Trophoblast cell (in vitro differentiated cells and primary cell): Measurements from ENCODE around the gene RAB1B.

Experiments used
- DNase-seq, 2 donors: peaks; one replicate each; pipeline ENCODE4 v3.0.0-alpha.2; 2016
- H2AFZ ChIP-seq: 2 replicates; pipeline ENCODE4 v1.6.1; 2013; ENCODE audit warnings: low read length, moderate library complexity, mild to moderate bottlenecking; ENCODE audit not compliant: insufficient read depth, poor library complexity
- H2AK5ac ChIP-seq: 2 replicates; pipeline ENCODE4 v1.6.1; 2013; ENCODE audit warnings: mild to moderate bottlenecking, low read length
- H2BK120ac ChIP-seq: 2 replicates; pipeline ENCODE4 v1.6.1; 2013; ENCODE audit warnings: low read length, mild to moderate bottlenecking, moderate library complexity; ENCODE audit not compliant: insufficient read depth, poor library complexity
- H2BK12ac ChIP-seq: 2 replicates; pipeline ENCODE4 v1.6.1; 2013; ENCODE audit warnings: mild to moderate bottlenecking, low read length, moderate library complexity
- H2BK5ac ChIP-seq: 2 replicates; pipeline ENCODE4 v1.6.1; 2013; ENCODE audit warnings: low read length, low read depth, moderate library complexity, mild to moderate bottlenecking; ENCODE audit not compliant: poor library complexity
- H3K14ac ChIP-seq: 2 replicates; pipeline ENCODE4 v1.6.1; 2013; ENCODE audit warnings: mild to moderate bottlenecking, low read length
- H3K18ac ChIP-seq: 2 replicates; pipeline ENCODE4 v1.6.1; 2013; ENCODE audit warnings: mild to moderate bottlenecking, low read length
- H3K23ac ChIP-seq: 2 replicates; pipeline ENCODE4 v1.6.1; 2013; ENCODE audit warnings: low read length
- H3K27ac ChIP-seq: 2 replicates; pipeline ENCODE4 v1.5.1; 2013; ENCODE audit warnings: low read depth, mild to moderate bottlenecking, inconsistent platforms, low read length, moderate library complexity
- H3K27me3 ChIP-seq: 2 replicates; pipeline ENCODE4 v1.6.1; 2013; ENCODE audit warnings: inconsistent platforms, mild to moderate bottlenecking, low read length, moderate library complexity; ENCODE audit not compliant: insufficient read depth
- H3K36me3 ChIP-seq, 2 experiments: 1 replicate in 1 of 2; 2 replicates in 1 of 2; pipeline ENCODE4 v1.6.1; 2013; ENCODE audit warnings: low read length in 2 of 2, mild to moderate bottlenecking in 2 of 2, moderate library complexity in 1 of 2; ENCODE audit not compliant: insufficient read depth in 2 of 2, control insufficient read depth in 1 of 2
- H3K4ac ChIP-seq: 2 replicates; pipeline ENCODE4 v1.6.1; 2013; ENCODE audit warnings: low read depth, mild to moderate bottlenecking, low read length, moderate library complexity
- H3K4me1 ChIP-seq, 2 experiments: 1 replicate in 1 of 2; 2 replicates in 1 of 2; pipeline ENCODE4 v1.6.1; 2013; ENCODE audit warnings: low read length in 2 of 2, mild to moderate bottlenecking in 2 of 2, moderate library complexity in 1 of 2; ENCODE audit not compliant: insufficient read depth in 2 of 2, control insufficient read depth in 1 of 2
- H3K4me2 ChIP-seq: 2 replicates; pipeline ENCODE4 v1.6.1; 2013; ENCODE audit warnings: inconsistent platforms, mild to moderate bottlenecking, low read length, moderate library complexity
- H3K4me3 ChIP-seq: 2 replicates; pipeline ENCODE4 v1.5.1; 2013; ENCODE audit warnings: mild to moderate bottlenecking, low read depth, low read length, inconsistent platforms
- H3K79me1 ChIP-seq: one replicate; pipeline ENCODE4 v1.6.1; 2013; ENCODE audit warnings: low read length
- H3K79me2 ChIP-seq: 2 replicates; pipeline ENCODE4 v1.6.1; 2013; ENCODE audit warnings: low read length, mild to moderate bottlenecking; ENCODE audit not compliant: control insufficient read depth, insufficient read depth, poor library complexity
- H3K9ac ChIP-seq: 2 replicates; pipeline ENCODE4 v1.6.1; 2013; ENCODE audit warnings: mild to moderate bottlenecking, low read length
- H3K9me3 ChIP-seq: 2 replicates; pipeline ENCODE4 v1.6.1; 2013; ENCODE audit warnings: low read depth, mild to moderate bottlenecking, control low read depth, inconsistent platforms, low read length; ENCODE audit not compliant: insufficient read depth
- H4K12ac ChIP-seq: 2 replicates; pipeline ENCODE4 v1.6.1; 2013; ENCODE audit warnings: low read depth, mild to moderate bottlenecking, low read length, moderate library complexity
- H4K8ac ChIP-seq: 2 replicates; pipeline ENCODE4 v1.6.1; 2013; ENCODE audit warnings: low read depth, mild to moderate bottlenecking, low read length, moderate library complexity
- H4K91ac ChIP-seq: one replicate; pipeline ENCODE4 v1.6.1; 2013; ENCODE audit warnings: low read depth, mild to moderate bottlenecking, low read length, moderate library complexity
- WGBS: extraction: QIAGEN DNeasy Blood & Tissue Kit; methylation state at CpG from one replicate; pipeline ENCODE4 v1.1.7; 2013; ENCODE audit warnings: missing lambda C conversion rate; ENCODE audit not compliant: insufficient read length, insufficient coverage; ENCODE audit errors: extremely low coverage; 5-methylcytosine and 5-hydroxymethylcytosine counted together

The RAB1B gene

GRCh38 chr11:66263231-66263630 lies 5.2 kb upstream of the RAB1B start:
- Histone ChIP-seq H3K14ac (no peak overlapping the region), H3K27me3 (no peaks in the 10 kb centered on the region), H3K79me2 (peaks cover 6% of the 10 kb centered on the region), H4K8ac (no peak overlapping the region), H3K4me1 (peaks cover 4 to 5% of the 10 kb centered on the region in 2 experiments), H2AK5ac (no peak overlapping the region), H3K23ac (no peak overlapping the region), H3K9me3 (no peaks in the 10 kb centered on the region), H3K18ac (no peak overlapping the region), H2AFZ (no peak overlapping the region), H4K91ac (no peak overlapping the region), H3K4me2 (no peak overlapping the region), H3K79me1 (peaks cover 9% of the 10 kb centered on the region), H3K4me3 (no peak overlapping the region), H4K12ac (no peak overlapping the region), H2BK120ac (no peak overlapping the region), H3K36me3 (peaks cover 68 to 70% of the 10 kb centered on the region in 2 experiments), H3K9ac (no peak overlapping the region), H3K27ac (no peak overlapping the region), H2BK12ac (no peak overlapping the region), H3K4ac (no peak overlapping the region), H2BK5ac (no peak overlapping the region)
- DNase-seq, result no peak
- WGBS, result no CpG with 5 or more reads among the region's 4 CpGs

DNA sequence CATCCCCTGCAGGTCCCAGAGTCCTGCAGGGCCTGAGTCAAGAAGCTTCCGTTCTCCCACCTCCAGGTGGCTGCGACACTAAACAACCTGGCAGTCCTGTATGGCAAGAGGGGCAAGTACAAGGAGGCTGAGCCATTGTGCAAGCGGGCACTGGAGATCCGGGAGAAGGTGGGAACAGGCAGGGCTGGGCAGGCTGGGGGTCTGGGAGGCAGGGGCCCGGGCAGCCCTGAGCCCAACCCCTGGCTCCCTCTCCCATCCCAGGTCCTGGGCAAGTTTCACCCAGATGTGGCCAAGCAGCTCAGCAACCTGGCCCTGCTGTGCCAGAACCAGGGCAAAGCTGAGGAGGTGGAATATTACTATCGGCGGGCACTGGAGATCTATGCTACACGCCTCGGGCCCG lies 4.7 kb upstream of the RAB1B start:
- Histone ChIP-seq H3K79me1 (peaks cover 11% of the 10 kb centered on the region), H4K12ac (no peak overlapping the region), H3K27me3 (no peaks in the 10 kb centered on the region), H3K27ac (no peak overlapping the region), H2BK12ac (no peak overlapping the region), H3K4me3 (no peak overlapping the region), H3K36me3 (peaks cover 68 to 70% of the 10 kb centered on the region in 2 experiments), H3K14ac (no peak overlapping the region), H4K91ac (no peak overlapping the region), H3K4ac (no peak overlapping the region), H3K79me2 (peaks cover 5% of the 10 kb centered on the region), H2BK5ac (no peak overlapping the region), H2AK5ac (no peak overlapping the region), H3K9me3 (no peaks in the 10 kb centered on the region), H3K4me1 (peaks cover 0 to 1% of the 10 kb centered on the region in 2 experiments), H4K8ac (no peak overlapping the region), H3K4me2 (no peak overlapping the region), H3K9ac (no peak overlapping the region), H2BK120ac (no peak overlapping the region), H2AFZ (no peak overlapping the region), H3K23ac (no peak overlapping the region), H3K18ac (no peak overlapping the region)
- no CpG with 5 or more reads among the region's 10 CpGs for WGBS
- no peak for DNase-seq

DNA sequence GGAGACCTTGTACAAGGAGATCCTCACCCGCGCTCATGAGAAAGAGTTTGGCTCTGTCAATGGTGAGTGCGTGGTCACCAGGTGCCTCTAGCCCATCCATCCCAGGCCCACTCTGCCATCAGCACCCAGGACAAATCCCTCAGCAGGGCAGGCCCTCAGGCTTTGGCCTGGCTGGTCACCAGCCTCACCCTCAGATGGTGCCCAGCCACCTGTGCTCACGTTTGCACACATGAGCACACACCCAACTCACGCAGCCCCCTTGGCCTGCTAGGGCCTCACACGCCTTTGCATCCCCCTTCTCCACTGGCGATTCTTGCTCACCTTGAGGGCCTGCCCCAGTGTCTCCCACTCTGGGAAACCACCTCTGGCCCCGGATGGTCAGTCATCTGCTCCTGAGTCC lies 4.1 kb upstream of the RAB1B start:
- no peaks in the 10 kb centered on the region for H3K4me1 ChIP-seq
- H2BK12ac ChIP-seq, result no peak overlapping the region
- H2BK5ac ChIP-seq, result no peak overlapping the region
- WGBS, result no CpG with 5 or more reads among the region's 8 CpGs
- H2BK120ac ChIP-seq, result no peak overlapping the region
- H2AFZ ChIP-seq, result no peak overlapping the region
- no peak overlapping the region for H3K23ac ChIP-seq
- no peak overlapping the region for H4K12ac ChIP-seq
- no peak for DNase-seq
- H4K8ac ChIP-seq, result no peak overlapping the region
- H2AK5ac ChIP-seq, result no peak overlapping the region
- H4K91ac ChIP-seq, result no peak overlapping the region
- no peak overlapping the region for H3K9ac ChIP-seq
- H3K18ac ChIP-seq, result no peak overlapping the region
- peaks cover 9% of the 10 kb centered on the region for H3K79me2 ChIP-seq
- H3K36me3 ChIP-seq, result peaks cover 66 to 68% of the 10 kb centered on the region in 2 experiments
- H3K4me2 ChIP-seq, result no peak overlapping the region
- H3K27ac ChIP-seq, result no peak overlapping the region
- H3K27me3 ChIP-seq, result no peaks in the 10 kb centered on the region
- no peak overlapping the region for H3K4ac ChIP-seq
- H3K79me1 ChIP-seq, result peaks cover 15% of the 10 kb centered on the region
- no peaks in the 10 kb centered on the region for H3K9me3 ChIP-seq
- H3K14ac ChIP-seq, result no peak overlapping the region
- H3K4me3 ChIP-seq, result no peak overlapping the region

GRCh38 chr11:66264914-66265313 lies 3.5 kb upstream of the RAB1B start:
- H3K79me1 ChIP-seq, result peaks cover 15% of the 10 kb centered on the region
- H3K27me3 ChIP-seq, result no peaks in the 10 kb centered on the region
- H3K4ac ChIP-seq, result no peak overlapping the region
- no peak overlapping the region for H4K12ac ChIP-seq
- no peaks in the 10 kb centered on the region for H3K4me1 ChIP-seq
- no peak overlapping the region for H2AK5ac ChIP-seq
- H4K91ac ChIP-seq, result no peak overlapping the region
- WGBS, result no CpG with 5 or more reads among the region's 12 CpGs
- H3K27ac ChIP-seq, result no peak overlapping the region
- H3K79me2 ChIP-seq, result peaks cover 9% of the 10 kb centered on the region
- H4K8ac ChIP-seq, result no peak overlapping the region
- no peak overlapping the region for H3K14ac ChIP-seq
- no peaks in the 10 kb centered on the region for H3K9me3 ChIP-seq
- H2BK120ac ChIP-seq, result no peak overlapping the region
- no peak overlapping the region for H3K9ac ChIP-seq
- H3K4me3 ChIP-seq, result no peak overlapping the region
- no peak overlapping the region for H2AFZ ChIP-seq
- no peak overlapping the region for H2BK12ac ChIP-seq
- peaks cover 64 to 66% of the 10 kb centered on the region in 2 experiments for H3K36me3 ChIP-seq
- no peak overlapping the region for H3K18ac ChIP-seq
- no peak overlapping the region for H3K4me2 ChIP-seq
- DNase-seq, result no peak
- no peak overlapping the region for H3K23ac ChIP-seq
- H2BK5ac ChIP-seq, result no peak overlapping the region
